HG03575 (cell line): ENCODE measurements around the gene TMEFF2.

ENCODE experiments used
- ATAC-seq: cut with Tn5 transposase; IDR thresholded peaks from one replicate; pipeline ENCODE4 v1.9.1; 2021; ENCODE audit not compliant: unreplicated experiment, insufficient number of reproducible peaks, low FRiP score; ENCODE audit errors: extremely low read depth

The TMEFF2 gene

GRCh38 chr2:192035731-192036442, 158.8 kb downstream of the TMEFF2 start:
- ATAC-seq = no peak

GRCh38 chr2:192030856-192031255, 163.9 kb downstream of the TMEFF2 start:
- ATAC-seq = no peak

- no peak for ATAC-seq
Measured at GRCh38 chr2:192030289-192030688, 164.4 kb downstream of the TMEFF2 start.

GRCh38 chr2:192029089-192029488, 165.6 kb downstream of the TMEFF2 start:
- ATAC-seq = peak; percentile 57

- no peak for ATAC-seq
Measured at GRCh38 chr2:192026825-192027120, 168.0 kb downstream of the TMEFF2 start.

- ATAC-seq = no peak
Measured at GRCh38 chr2:192026059-192026824, 168.5 kb downstream of the TMEFF2 start.

- no peak for ATAC-seq
Measured at GRCh38 chr2:192025637-192026036, 169.1 kb downstream of the TMEFF2 start.

- no peak for ATAC-seq
Measured at GRCh38 chr2:192023006-192023405, 171.7 kb downstream of the TMEFF2 start.

- ATAC-seq = no peak
Measured at GRCh38 chr2:192017844-192018243, 176.9 kb downstream of the TMEFF2 start.

- ATAC-seq = no peak
Measured at GRCh38 chr2:192016265-192016664, 178.5 kb downstream of the TMEFF2 start.

GRCh38 chr2:192013211-192013610, 181.5 kb downstream of the TMEFF2 start:
- ATAC-seq = no peak

- no peak for ATAC-seq
Measured at GRCh38 chr2:192011196-192011595, 183.5 kb downstream of the TMEFF2 start.

- ATAC-seq = no peak
Measured at GRCh38 chr2:192010073-192010472, 184.7 kb downstream of the TMEFF2 start.

GRCh38 chr2:192007581-192008228, 187.0 kb downstream of the TMEFF2 start:
- ATAC-seq = no peak

- no peak for ATAC-seq
Measured at GRCh38 chr2:192005211-192005610, 189.5 kb downstream of the TMEFF2 start.

- ATAC-seq = peak; percentile 54
Measured at GRCh38 chr2:192004188-192004963, 190.4 kb downstream of the TMEFF2 start.

- no peak for ATAC-seq
Measured at GRCh38 chr2:192002418-192002817, 192.3 kb downstream of the TMEFF2 start.

- ATAC-seq = no peak
Measured at GRCh38 chr2:192000196-192000980, 194.3 kb downstream of the TMEFF2 start.
